HepG2 (cell line): ENCODE measurements around the gene TARDBP. TPM values are rescaled to one million over a fixed set of nuclear protein-coding genes. Genes with fewer than 3 reads are reported as not detected.

Experiments
- ATRX ChIP-seq: sonication (generic); formaldehyde crosslinking; IDR thresholded peaks from 2 replicates; pipeline ENCODE4 v1.4.0; 2020; ENCODE audit warnings: missing genetic modification reagents, borderline replicate concordance
- KLF9 ChIP-seq: IDR thresholded peaks from 2 replicates; pipeline ENCODE4 v1.6.1; 2016; ENCODE audit warnings: low read depth
- MXI1 ChIP-seq: IDR thresholded peaks from 3 replicates; pipeline ENCODE4 v1.6.1; 2012; ENCODE audit warnings: low read depth, low read length, inconsistent platforms, borderline replicate concordance
- MYC ChIP-seq: sonication (generic); formaldehyde crosslinking; IDR thresholded peaks from 2 replicates; pipeline ENCODE4 v1.9.0; 2021; ENCODE audit warnings: missing genetic modification reagents, borderline replicate concordance
- NFKBIZ ChIP-seq: IDR thresholded peaks from 2 replicates; pipeline ENCODE4 v1.6.1; 2018; ENCODE audit warnings: missing genetic modification reagents, missing compliant biosample characterization
- PAWR ChIP-seq: sonication (generic); formaldehyde crosslinking; IDR thresholded peaks from 2 replicates; pipeline ENCODE4 v1.4.0; 2020; ENCODE audit warnings: missing genetic modification reagents, mild to moderate bottlenecking, borderline replicate concordance
- REXO4 ChIP-seq: sonication (generic); formaldehyde crosslinking; IDR thresholded peaks from 2 replicates; pipeline ENCODE4 v1.8.0; 2022; ENCODE audit warnings: missing genetic modification reagents, mild to moderate bottlenecking, borderline replicate concordance
- SAFB2 ChIP-seq: sonication (generic); formaldehyde crosslinking; IDR thresholded peaks from 2 replicates; pipeline ENCODE4 v1.5.1; 2020; ENCODE audit warnings: missing genetic modification reagents, low read depth, mild to moderate bottlenecking, borderline replicate concordance
- SNAI1 ChIP-seq: sonication (generic); formaldehyde crosslinking; IDR thresholded peaks from 2 replicates; pipeline ENCODE4 v1.5.0; 2020; ENCODE audit warnings: mild to moderate bottlenecking, missing genetic modification reagents, borderline replicate concordance
- SOX5 ChIP-seq: IDR thresholded peaks from 2 replicates; pipeline ENCODE4 v1.6.1; 2016; ENCODE audit warnings: borderline replicate concordance
- SRSF1 ChIP-seq: fragments of 200-400 bp; formaldehyde crosslinking; optimal IDR thresholded peaks from 2 replicates; pipeline ENCODE3; 2017; ENCODE audit warnings: mild to moderate bottlenecking, low read depth, low read length, moderate library complexity
- ZNF180 ChIP-seq: sonication (generic); formaldehyde crosslinking; IDR thresholded peaks from 2 replicates; pipeline ENCODE4 v1.4.0; 2020; ENCODE audit warnings: low read depth, missing genetic modification reagents, borderline replicate concordance
- ZNF24 ChIP-seq: fragments of 450-650 bp; IDR thresholded peaks from 2 replicates; pipeline ENCODE4 v1.6.1; 2017; ENCODE audit warnings: antibody characterized with exemption, mild to moderate bottlenecking
- ZNF747 ChIP-seq: sonication (generic); formaldehyde crosslinking; IDR thresholded peaks from 2 replicates; pipeline ENCODE4 v1.8.1; 2023; ENCODE audit warnings: missing genetic modification reagents, mild to moderate bottlenecking, borderline replicate concordance
- ZNF816 ChIP-seq: sonication (generic); formaldehyde crosslinking; IDR thresholded peaks from 2 replicates; pipeline ENCODE4 v1.8.0; 2022; ENCODE audit warnings: missing genetic modification reagents, mild to moderate bottlenecking, borderline replicate concordance
- polyA plus RNA-seq, 8 experiments: library from polyadenylated mRNA; depleted of rRNA in 3 of 8; stranded (reverse) in 7 of 8; unstranded in 1 of 8; fragments of >200 nt; fragmentation: Illumina TruSeq in 4 of 8; extraction: Trizol in 4 of 8; gene quantifications; 2 replicates each; pipeline versions ENCODE4 v1.2.1 to v1.2.3, GENCODE V29; 2011 to 2016; ENCODE audit warnings: low read depth in 4 of 8, missing spikeins in 1 of 8, mixed read lengths in 1 of 8; ENCODE audit not compliant: insufficient read depth in 1 of 8
- total RNA-seq, 5 experiments: library from RNA; depleted of rRNA; stranded (reverse); fragments of >200 nt; fragmentation: Illumina TruSeq; extraction: Trizol; gene quantifications; 2 replicates each; pipeline ENCODE4 v1.2.3, GENCODE V29; 2016; ENCODE audit warnings: low read depth in 1 of 5
- TF ChIP-seq, protein P1 (sequence below): IDR thresholded peaks from 2 replicates; pipeline ENCODE4 v1.6.1; 2016
- TF ChIP-seq, protein P2 (sequence below): sonication (generic); formaldehyde crosslinking; IDR thresholded peaks from 2 replicates; pipeline ENCODE4 v1.4.0; 2020; ENCODE audit warnings: missing genetic modification reagents
- TF ChIP-seq, protein P3 (sequence below): IDR thresholded peaks from 2 replicates; pipeline ENCODE4 v1.6.1; 2016; ENCODE audit warnings: low read depth, missing genetic modification reagents, missing compliant biosample characterization
- TF ChIP-seq, protein P4 (sequence below): sonication (generic); formaldehyde crosslinking; conservative IDR thresholded peaks from 2 replicates; pipeline ENCODE4 v1.4.0; 2020; ENCODE audit warnings: missing genetic modification reagents

The TARDBP gene
- total and polyA plus RNA-seq, 2 of the 13 experiments (the other 11 are each of a cell fraction or from before 2014, with no cell fraction given): 62.4 to 93.0 TPM

DNA sequence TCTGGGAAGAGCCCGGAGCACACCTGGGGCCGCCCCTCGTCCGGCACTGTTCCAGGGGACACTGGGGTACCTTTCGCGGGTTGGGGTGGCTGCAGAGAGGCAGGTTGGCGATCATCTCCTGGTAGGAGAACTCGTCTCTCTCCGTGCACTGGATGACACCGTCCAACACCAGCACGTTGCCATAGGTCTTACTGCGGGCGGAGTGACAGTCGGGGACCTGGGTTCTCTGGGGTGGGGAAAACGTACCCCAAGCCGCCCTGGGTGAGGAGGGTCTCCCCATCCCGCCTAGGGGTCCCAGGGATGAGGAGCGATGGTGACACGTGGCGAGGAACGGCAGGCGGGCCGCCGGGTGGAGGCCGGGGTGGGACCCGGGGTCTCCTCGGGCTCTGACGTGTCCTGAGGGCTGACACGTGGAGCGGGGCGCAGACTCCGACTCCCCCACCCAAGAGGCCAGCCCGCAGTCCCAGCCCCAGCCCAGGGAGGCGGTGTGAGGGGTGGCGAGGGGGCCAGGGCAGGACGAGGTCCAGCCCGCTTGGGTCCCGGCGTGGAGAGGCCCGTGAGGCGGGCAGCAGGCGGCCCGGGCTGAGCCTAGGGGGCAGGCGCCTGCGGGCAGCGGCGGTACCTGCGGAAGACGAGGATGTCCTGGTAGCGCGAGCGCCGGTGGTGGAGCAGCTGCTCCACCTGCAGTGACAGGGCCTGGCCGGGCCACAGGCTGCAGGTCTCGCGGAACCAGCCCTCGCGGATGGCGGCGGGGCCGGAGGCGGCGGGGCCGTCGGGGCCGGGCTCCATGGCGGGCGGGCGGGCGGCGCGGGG, 46.9 kb downstream of the TARDBP start (continued):
- TF ChIP-seq PAWR (CRISPR knock-in tag) (no peak), REXO4 (CRISPR knock-in tag) (no peak), MXI1 (0 out of 3 replicates have a peak, but pooled peaks have one; percentile 38), MYC (peak; percentile 90; the same call in 1 of the 2 replicates), SAFB2 (CRISPR knock-in tag) (no peak), KLF9 (CRISPR knock-in tag) (no peak), ZNF180 (CRISPR knock-in tag) (no peak), ZNF747 (CRISPR knock-in tag) (no peak), ZNF24 (no peak), SNAI1 (no peak), ATRX (CRISPR knock-in tag) (no peak), SOX5 (CRISPR knock-in tag) (no peak), SRSF1 (no peak), ZNF816 (CRISPR knock-in tag) (no peak), NFKBIZ (CRISPR knock-in tag) (no peak)
- TF ChIP-seq, protein P1, sequence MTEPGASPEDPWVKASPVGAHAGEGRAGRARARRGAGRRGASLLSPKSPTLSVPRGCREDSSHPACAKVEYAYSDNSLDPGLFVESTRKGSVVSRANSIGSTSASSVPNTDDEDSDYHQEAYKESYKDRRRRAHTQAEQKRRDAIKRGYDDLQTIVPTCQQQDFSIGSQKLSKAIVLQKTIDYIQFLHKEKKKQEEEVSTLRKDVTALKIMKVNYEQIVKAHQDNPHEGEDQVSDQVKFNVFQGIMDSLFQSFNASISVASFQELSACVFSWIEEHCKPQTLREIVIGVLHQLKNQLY (CRISPR knock-in tag): no peak
- TF ChIP-seq, protein P2, sequence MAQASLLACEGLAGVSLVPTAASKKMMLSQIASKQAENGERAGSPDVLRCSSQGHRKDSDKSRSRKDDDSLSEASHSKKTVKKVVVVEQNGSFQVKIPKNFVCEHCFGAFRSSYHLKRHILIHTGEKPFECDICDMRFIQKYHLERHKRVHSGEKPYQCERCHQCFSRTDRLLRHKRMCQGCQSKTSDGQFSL (CRISPR knock-in tag): 0 out of 2 replicates have a peak, but pooled peaks have one; percentile 32
- TF ChIP-seq, protein P3, sequence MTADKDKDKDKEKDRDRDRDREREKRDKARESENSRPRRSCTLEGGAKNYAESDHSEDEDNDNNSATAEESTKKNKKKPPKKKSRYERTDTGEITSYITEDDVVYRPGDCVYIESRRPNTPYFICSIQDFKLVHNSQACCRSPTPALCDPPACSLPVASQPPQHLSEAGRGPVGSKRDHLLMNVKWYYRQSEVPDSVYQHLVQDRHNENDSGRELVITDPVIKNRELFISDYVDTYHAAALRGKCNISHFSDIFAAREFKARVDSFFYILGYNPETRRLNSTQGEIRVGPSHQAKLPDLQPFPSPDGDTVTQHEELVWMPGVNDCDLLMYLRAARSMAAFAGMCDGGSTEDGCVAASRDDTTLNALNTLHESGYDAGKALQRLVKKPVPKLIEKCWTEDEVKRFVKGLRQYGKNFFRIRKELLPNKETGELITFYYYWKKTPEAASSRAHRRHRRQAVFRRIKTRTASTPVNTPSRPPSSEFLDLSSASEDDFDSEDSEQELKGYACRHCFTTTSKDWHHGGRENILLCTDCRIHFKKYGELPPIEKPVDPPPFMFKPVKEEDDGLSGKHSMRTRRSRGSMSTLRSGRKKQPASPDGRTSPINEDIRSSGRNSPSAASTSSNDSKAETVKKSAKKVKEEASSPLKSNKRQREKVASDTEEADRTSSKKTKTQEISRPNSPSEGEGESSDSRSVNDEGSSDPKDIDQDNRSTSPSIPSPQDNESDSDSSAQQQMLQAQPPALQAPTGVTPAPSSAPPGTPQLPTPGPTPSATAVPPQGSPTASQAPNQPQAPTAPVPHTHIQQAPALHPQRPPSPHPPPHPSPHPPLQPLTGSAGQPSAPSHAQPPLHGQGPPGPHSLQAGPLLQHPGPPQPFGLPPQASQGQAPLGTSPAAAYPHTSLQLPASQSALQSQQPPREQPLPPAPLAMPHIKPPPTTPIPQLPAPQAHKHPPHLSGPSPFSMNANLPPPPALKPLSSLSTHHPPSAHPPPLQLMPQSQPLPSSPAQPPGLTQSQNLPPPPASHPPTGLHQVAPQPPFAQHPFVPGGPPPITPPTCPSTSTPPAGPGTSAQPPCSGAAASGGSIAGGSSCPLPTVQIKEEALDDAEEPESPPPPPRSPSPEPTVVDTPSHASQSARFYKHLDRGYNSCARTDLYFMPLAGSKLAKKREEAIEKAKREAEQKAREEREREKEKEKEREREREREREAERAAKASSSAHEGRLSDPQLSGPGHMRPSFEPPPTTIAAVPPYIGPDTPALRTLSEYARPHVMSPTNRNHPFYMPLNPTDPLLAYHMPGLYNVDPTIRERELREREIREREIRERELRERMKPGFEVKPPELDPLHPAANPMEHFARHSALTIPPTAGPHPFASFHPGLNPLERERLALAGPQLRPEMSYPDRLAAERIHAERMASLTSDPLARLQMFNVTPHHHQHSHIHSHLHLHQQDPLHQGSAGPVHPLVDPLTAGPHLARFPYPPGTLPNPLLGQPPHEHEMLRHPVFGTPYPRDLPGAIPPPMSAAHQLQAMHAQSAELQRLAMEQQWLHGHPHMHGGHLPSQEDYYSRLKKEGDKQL (CRISPR knock-in tag): no peak
- TF ChIP-seq, protein P4, sequence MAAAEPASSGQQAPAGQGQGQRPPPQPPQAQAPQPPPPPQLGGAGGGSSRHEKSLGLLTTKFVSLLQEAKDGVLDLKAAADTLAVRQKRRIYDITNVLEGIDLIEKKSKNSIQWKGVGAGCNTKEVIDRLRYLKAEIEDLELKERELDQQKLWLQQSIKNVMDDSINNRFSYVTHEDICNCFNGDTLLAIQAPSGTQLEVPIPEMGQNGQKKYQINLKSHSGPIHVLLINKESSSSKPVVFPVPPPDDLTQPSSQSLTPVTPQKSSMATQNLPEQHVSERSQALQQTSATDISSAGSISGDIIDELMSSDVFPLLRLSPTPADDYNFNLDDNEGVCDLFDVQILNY: no peak
